ENCODE measurements around the gene RFX8.

- no peak for TF ChIP-seq EP300 (IDR thresholded peaks at IDR 0.05)
- TF ChIP-seq, protein P1, sequence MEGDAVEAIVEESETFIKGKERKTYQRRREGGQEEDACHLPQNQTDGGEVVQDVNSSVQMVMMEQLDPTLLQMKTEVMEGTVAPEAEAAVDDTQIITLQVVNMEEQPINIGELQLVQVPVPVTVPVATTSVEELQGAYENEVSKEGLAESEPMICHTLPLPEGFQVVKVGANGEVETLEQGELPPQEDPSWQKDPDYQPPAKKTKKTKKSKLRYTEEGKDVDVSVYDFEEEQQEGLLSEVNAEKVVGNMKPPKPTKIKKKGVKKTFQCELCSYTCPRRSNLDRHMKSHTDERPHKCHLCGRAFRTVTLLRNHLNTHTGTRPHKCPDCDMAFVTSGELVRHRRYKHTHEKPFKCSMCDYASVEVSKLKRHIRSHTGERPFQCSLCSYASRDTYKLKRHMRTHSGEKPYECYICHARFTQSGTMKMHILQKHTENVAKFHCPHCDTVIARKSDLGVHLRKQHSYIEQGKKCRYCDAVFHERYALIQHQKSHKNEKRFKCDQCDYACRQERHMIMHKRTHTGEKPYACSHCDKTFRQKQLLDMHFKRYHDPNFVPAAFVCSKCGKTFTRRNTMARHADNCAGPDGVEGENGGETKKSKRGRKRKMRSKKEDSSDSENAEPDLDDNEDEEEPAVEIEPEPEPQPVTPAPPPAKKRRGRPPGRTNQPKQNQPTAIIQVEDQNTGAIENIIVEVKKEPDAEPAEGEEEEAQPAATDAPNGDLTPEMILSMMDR (IDR thresholded peaks at IDR 0.05): no peak
These were observed 107.4 kb downstream of the RFX8 start for GRCh38 chr2:101367508-101367907.

Data from stomach (tissue), 4 donors.